Measurements from ENCODE around the gene ZSCAN25.

DNA sequence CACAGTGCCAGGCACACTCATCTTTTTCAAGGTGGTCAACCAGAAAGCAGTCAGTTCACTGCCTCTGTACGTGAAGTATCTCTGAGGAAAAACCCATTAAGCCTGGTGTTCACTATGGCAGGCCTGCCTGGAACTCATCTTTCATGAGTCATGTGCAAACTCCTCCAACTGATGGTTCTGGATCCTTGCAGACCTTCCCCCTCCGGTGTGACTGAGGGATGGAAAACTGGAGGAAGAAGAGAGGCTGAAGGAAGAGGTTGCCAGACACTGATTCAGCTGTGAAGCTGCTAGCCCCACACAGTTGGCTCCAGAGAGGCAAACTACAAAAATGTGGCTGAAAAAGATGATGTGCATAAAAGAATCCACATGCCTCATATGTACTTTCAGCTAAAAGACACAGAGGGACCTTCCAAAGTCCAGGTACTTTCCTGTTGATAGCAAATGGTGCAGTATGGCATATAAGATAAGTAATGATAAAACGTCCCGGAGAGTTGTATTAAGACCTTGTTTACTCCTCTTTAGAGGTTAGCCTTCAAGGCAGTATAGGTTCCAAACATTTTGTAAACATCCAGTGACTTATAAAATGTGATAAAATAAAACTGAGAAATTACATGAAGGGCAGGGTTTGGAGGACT is 60.4 kb downstream of the ZSCAN25 start:
- TF ChIP-seq, protein P1, sequence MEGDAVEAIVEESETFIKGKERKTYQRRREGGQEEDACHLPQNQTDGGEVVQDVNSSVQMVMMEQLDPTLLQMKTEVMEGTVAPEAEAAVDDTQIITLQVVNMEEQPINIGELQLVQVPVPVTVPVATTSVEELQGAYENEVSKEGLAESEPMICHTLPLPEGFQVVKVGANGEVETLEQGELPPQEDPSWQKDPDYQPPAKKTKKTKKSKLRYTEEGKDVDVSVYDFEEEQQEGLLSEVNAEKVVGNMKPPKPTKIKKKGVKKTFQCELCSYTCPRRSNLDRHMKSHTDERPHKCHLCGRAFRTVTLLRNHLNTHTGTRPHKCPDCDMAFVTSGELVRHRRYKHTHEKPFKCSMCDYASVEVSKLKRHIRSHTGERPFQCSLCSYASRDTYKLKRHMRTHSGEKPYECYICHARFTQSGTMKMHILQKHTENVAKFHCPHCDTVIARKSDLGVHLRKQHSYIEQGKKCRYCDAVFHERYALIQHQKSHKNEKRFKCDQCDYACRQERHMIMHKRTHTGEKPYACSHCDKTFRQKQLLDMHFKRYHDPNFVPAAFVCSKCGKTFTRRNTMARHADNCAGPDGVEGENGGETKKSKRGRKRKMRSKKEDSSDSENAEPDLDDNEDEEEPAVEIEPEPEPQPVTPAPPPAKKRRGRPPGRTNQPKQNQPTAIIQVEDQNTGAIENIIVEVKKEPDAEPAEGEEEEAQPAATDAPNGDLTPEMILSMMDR (conservative IDR thresholded peaks at IDR 0.05) = no peak
- TF ChIP-seq ZFX (IDR thresholded peaks at IDR 0.05) = no peak
